Neural progenitor cell (in vitro differentiated cells): ENCODE results near the gene PEAK3. TPM values are rescaled to one million over a fixed set of nuclear protein-coding genes. Genes with fewer than 3 reads are reported as not detected.
A peak's percentile ranks its signal among the peaks of the same experiment; 100 is the strongest.

Source experiments
- DNase-seq: peaks from one replicate; pipeline ENCODE4 v3.0.0-alpha.2; 2016; ENCODE audit warnings: low spot score
- H2AFZ ChIP-seq: fragments of 200-600 bp; sonication (generic); replicated peaks from 2 replicates; pipeline ENCODE4 v1.6.1; 2016; ENCODE audit warnings: antibody characterized with exemption
- H3F3A ChIP-seq: fragments of 200-600 bp; sonication (generic); 2 replicates; pipeline ENCODE4 v1.6.1; 2016; ENCODE audit warnings: antibody characterized with exemption, low read depth
- H3K27ac ChIP-seq: fragments of 200-600 bp; sonication (generic); 2 replicates; pipeline ENCODE4 v1.5.1; 2016; ENCODE audit warnings: mild to moderate bottlenecking
- H3K27me3 ChIP-seq: fragments of 200-600 bp; sonication (generic); 2 replicates; pipeline ENCODE4 v1.6.1; 2016; ENCODE audit warnings: mild to moderate bottlenecking, moderate library complexity
- H3K36me3 ChIP-seq: fragments of 200-600 bp; sonication (generic); 2 replicates; pipeline ENCODE4 v1.5.1; 2016
- H3K4me1 ChIP-seq: fragments of 200-600 bp; sonication (generic); 2 replicates; pipeline ENCODE4 v1.6.1; 2016; ENCODE audit warnings: mixed run types
- H3K4me2 ChIP-seq: fragments of 200-600 bp; sonication (generic); 2 replicates; pipeline ENCODE4 v1.6.1; 2016
- H3K4me3 ChIP-seq: fragments of 200-600 bp; sonication (generic); 2 replicates; pipeline ENCODE4 v1.5.1; 2016
- H3K79me2 ChIP-seq: fragments of 200-600 bp; sonication (generic); 2 replicates; pipeline ENCODE4 v1.6.1; 2016; ENCODE audit warnings: low read depth
- H3K9ac ChIP-seq: fragments of 200-600 bp; sonication (generic); 2 replicates; pipeline ENCODE4 v1.6.1; 2016
- H3K9me3 ChIP-seq: fragments of 200-600 bp; sonication (generic); 2 replicates; pipeline ENCODE4 v1.5.1; 2016; ENCODE audit warnings: low read depth
- H4K20me1 ChIP-seq: fragments of 200-600 bp; sonication (generic); 2 replicates; pipeline ENCODE4 v1.6.1; 2016; ENCODE audit warnings: low read depth
- H3K27ac Mint-ChIP-seq: 3 replicates; pipeline ENCODE4 v1.8.0; 2021; ENCODE audit warnings: mixed read lengths
- H3K27me3 Mint-ChIP-seq: 2 replicates; pipeline ENCODE4 v1.8.0; 2022; ENCODE audit warnings: low read depth, mild to moderate bottlenecking, inconsistent platforms, moderate library complexity, mixed read lengths; ENCODE audit not compliant: insufficient read depth
- H3K36me3 Mint-ChIP-seq: 3 replicates; pipeline ENCODE4 v1.8.0; 2021; ENCODE audit warnings: mixed read lengths
- H3K4me1 Mint-ChIP-seq: 3 replicates; pipeline ENCODE4 v1.8.0; 2021; ENCODE audit warnings: mixed read lengths
- H3K4me3 Mint-ChIP-seq: 3 replicates; pipeline ENCODE4 v1.8.0; 2021; ENCODE audit warnings: mild to moderate bottlenecking, moderate library complexity, mixed read lengths
- H3K9me3 Mint-ChIP-seq: 3 replicates; pipeline ENCODE4 v1.8.0; 2020; ENCODE audit warnings: mixed read lengths
- CTCF ChIP-seq: fragments of 200-600 bp; sonication (generic); IDR thresholded peaks from 2 replicates; pipeline ENCODE4 v1.5.1; 2017; ENCODE audit warnings: antibody characterized with exemption, mild to moderate bottlenecking
- EZH2 ChIP-seq: fragments of 200-600 bp; sonication (generic); IDR thresholded peaks from 2 replicates; pipeline ENCODE4 v1.6.1; 2017; ENCODE audit warnings: antibody characterized with exemption, mild to moderate bottlenecking, moderate library complexity
- EZH2phosphoT487 ChIP-seq: fragments of 200-600 bp; sonication (generic); IDR thresholded peaks from 2 replicates; pipeline ENCODE4 v1.6.1; 2017; ENCODE audit warnings: antibody characterized with exemption
- total RNA-seq: library from RNA; depleted of rRNA; stranded (reverse); fragments of >200 nt; gene quantifications from 2 replicates; pipeline ENCODE4 v1.2.3, GENCODE V29; 2015; ENCODE audit warnings: low replicate concordance

Gene PEAK3
- total RNA-seq, 1 donor from 2014 or later: not detected

- Histone ChIP-seq H3K4me3 (peak overlapping the region; percentile 84), H3K4me1 (peaks cover 17% of the 10 kb centered on the region), H3K4me2 (peak overlapping the region; percentile 80), H3K27me3 (no peaks in the 10 kb centered on the region), H3K27ac (no peak overlapping the region), H4K20me1 (peaks cover 44% of the 10 kb centered on the region), H3K36me3 (no peaks in the 10 kb centered on the region), H3K79me2 (peaks cover 50% of the 10 kb centered on the region), H3K9me3 (no peaks in the 10 kb centered on the region), H3F3A (peaks cover 38% of the 10 kb centered on the region), H3K9ac (peak overlapping the region; percentile 12), H2AFZ (no peak overlapping the region)
- DNase-seq: no peak
- Mint-ChIP-seq H3K4me3 (peak overlapping the region; percentile 95), H3K9me3 (peaks cover 1% of the 10 kb centered on the region), H3K4me1 (peaks cover 22% of the 10 kb centered on the region), H3K36me3 (peaks cover 5% of the 10 kb centered on the region), H3K27me3 (peaks cover 7% of the 10 kb centered on the region), H3K27ac (no peak overlapping the region)
- TF ChIP-seq EZH2 (no peak), CTCF (no peak), EZH2phosphoT487 (no peak)
These were observed 13.1 kb downstream of the PEAK3 start for GRCh38 chr19:2268861-2269243.

- Histone ChIP-seq H3K36me3 (no peaks in the 10 kb centered on the region), H3K79me2 (peaks cover 48% of the 10 kb centered on the region), H2AFZ (no peak overlapping the region), H3K27ac (no peak overlapping the region), H3K9me3 (no peaks in the 10 kb centered on the region), H3F3A (peaks cover 37% of the 10 kb centered on the region), H3K9ac (no peak overlapping the region), H4K20me1 (peaks cover 41% of the 10 kb centered on the region), H3K27me3 (no peaks in the 10 kb centered on the region), H3K4me2 (peak overlapping the region; percentile 80), H3K4me1 (peaks cover 16% of the 10 kb centered on the region), H3K4me3 (peak overlapping the region; percentile 84)
- no peak for TF ChIP-seq CTCF
- no peak for TF ChIP-seq EZH2phosphoT487
- TF ChIP-seq EZH2: no peak
- peaks cover 6% of the 10 kb centered on the region for H3K27me3 Mint-ChIP-seq
- H3K27ac Mint-ChIP-seq: peak overlapping the region; percentile 58
- DNase-seq: no peak
- peaks cover 20% of the 10 kb centered on the region for H3K4me1 Mint-ChIP-seq
- H3K9me3 Mint-ChIP-seq: peaks cover 1% of the 10 kb centered on the region
- peaks cover 5% of the 10 kb centered on the region for H3K36me3 Mint-ChIP-seq
- peak overlapping the region; percentile 95 for H3K4me3 Mint-ChIP-seq
These were observed 13.5 kb downstream of the PEAK3 start for GRCh38 chr19:2268480-2268830.

- TF ChIP-seq EZH2phosphoT487: no peak
- TF ChIP-seq EZH2: no peak
- TF ChIP-seq CTCF: no peak
- Mint-ChIP-seq H3K27me3 (peaks cover 5% of the 10 kb centered on the region), H3K4me3 (peak overlapping the region; percentile 30), H3K4me1 (peaks cover 10% of the 10 kb centered on the region), H3K9me3 (peaks cover 1% of the 10 kb centered on the region), H3K36me3 (peaks cover under 1% of the 10 kb centered on the region), H3K27ac (peak overlapping the region; percentile 66)
- Histone ChIP-seq H3K4me2 (no peak overlapping the region), H3F3A (peaks cover 16% of the 10 kb centered on the region), H4K20me1 (peaks cover 21% of the 10 kb centered on the region), H3K4me3 (no peak overlapping the region), H3K27ac (no peak overlapping the region), H3K9ac (no peak overlapping the region), H3K27me3 (no peaks in the 10 kb centered on the region), H3K4me1 (peaks cover 3% of the 10 kb centered on the region), H3K36me3 (no peaks in the 10 kb centered on the region), H3K79me2 (peaks cover 28% of the 10 kb centered on the region), H2AFZ (no peak overlapping the region), H3K9me3 (no peaks in the 10 kb centered on the region)
- DNase-seq: no peak
These were observed 15.6 kb downstream of the PEAK3 start for GRCh38 chr19:2266183-2266993.
